Measurements from ENCODE around the gene DGKQ. TPM values are rescaled to one million over a fixed set of nuclear protein-coding genes. Genes with fewer than 3 reads are reported as not detected.

Gene DGKQ
- total and polyA plus RNA-seq, 2 donors (not counting 3 experiments of a cell fraction or from before 2014, with no cell fraction given) = 15.8 to 20.2 TPM

DNA sequence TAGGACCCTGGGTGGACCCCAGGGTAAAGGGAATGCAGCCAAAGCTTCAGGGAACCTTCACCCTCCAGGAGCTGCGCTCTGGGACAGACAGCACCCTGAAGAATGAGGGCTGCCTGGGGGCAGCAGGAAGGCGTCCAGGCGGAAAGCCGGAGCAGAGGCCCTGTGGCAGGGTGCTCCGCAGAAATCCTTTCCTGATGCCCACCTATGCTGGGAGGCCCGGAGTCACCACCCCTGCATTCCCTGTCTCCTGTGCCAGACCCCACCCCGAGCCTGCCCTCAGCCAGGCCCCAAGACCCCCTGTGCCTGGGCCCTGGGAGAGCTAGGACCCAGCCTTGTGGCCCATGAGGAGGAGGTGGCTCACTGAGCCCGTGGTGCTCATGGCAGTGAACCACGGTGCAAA lies 1.3 kb upstream of the DGKQ start:
- no TSS peak for BruUV-seq (replicated peaks)
- dilution Hi-C loops (cut with MboI; ENCODE audit: extremely low pct_ligation_motif_present, low sequenced_read_pairs) = no loop called here

More for the DNA sequence above, 1.3 kb upstream of the DGKQ start:
- FAIRE-seq = no peak
- H3K36me3 ChIP-seq (ENCODE audit: control insufficient read depth in 2 of 2, extremely low read depth in 1 of 2, insufficient read depth in 2 of 2, low read length in 2 of 2) = no peaks in the 10 kb centered on the region
- H3K79me2 ChIP-seq (ENCODE audit: control insufficient read depth, insufficient read depth, low read length) = no peaks in the 10 kb centered on the region
- H3K27ac ChIP-seq (ENCODE audit: insufficient read depth, low read depth, low read length) = no peak overlapping the region
- H3K4me1 ChIP-seq (ENCODE audit: control insufficient read depth, extremely low read depth, insufficient read depth, low read length) = peaks cover 19% of the 10 kb centered on the region
- H3K4me2 ChIP-seq (ENCODE audit: insufficient read depth, low read length) = no peak overlapping the region
- H4K20me1 ChIP-seq (replicated peaks; ENCODE audit: control insufficient read depth, extremely low read depth, insufficient read depth, low read length) = no peaks in the 10 kb centered on the region
- H3K27me3 ChIP-seq (ENCODE audit: control insufficient read depth in 2 of 2, insufficient read depth in 2 of 2, low read length in 2 of 2) = no peaks in the 10 kb centered on the region
- H3K9me3 ChIP-seq (replicated peaks; ENCODE audit: control insufficient read depth, insufficient read depth, low read length) = no peaks in the 10 kb centered on the region
- intact Hi-C loops (cut with micrococcal nuclease) = no loop called here
- no peak for DNase-seq (ENCODE audit: low read depth, low spot score)
- CTCF ChIA-PET = interaction anchor here (1.0 kb wide), 1 partner anchor 13 kb away, joined by 4 read pairs; the partner anchor contains the start of gene IDUA
- no peak overlapping the region for H3K4me3 ChIP-seq (replicated peaks in 1 of 3; ENCODE audit: insufficient read depth in 1 of 3, low read depth in 1 of 3, low read length in 3 of 3)
- H3K9me1 ChIP-seq (replicated peaks; ENCODE audit: control insufficient read depth, extremely low read depth, insufficient read depth, low read length) = no peaks in the 10 kb centered on the region
- no peak overlapping the region for H3K9ac ChIP-seq (replicated peaks; ENCODE audit: extremely low read depth, insufficient read depth, low read length)
- H2AFZ ChIP-seq (ENCODE audit: low read depth, low read length) = no peak overlapping the region
- TF ChIP-seq MYC (IDR thresholded peaks at IDR 0.05; ENCODE audit: low read depth, low read length) (no peak), JUN (IDR thresholded peaks at IDR 0.05; ENCODE audit: borderline replicate concordance, insufficient read depth, insufficient read length, low read depth) (no peak), EZH2 (IDR thresholded peaks at IDR 0.05; ENCODE audit: borderline replicate concordance, low read depth, low read length, severe bottlenecking) (no peak), FOS (IDR thresholded peaks at IDR 0.05; ENCODE audit: borderline replicate concordance, insufficient read depth, low read length) (no peak), CTCF (IDR thresholded peaks at IDR 0.05; ENCODE audit: extremely low read depth in 1 of 2, insufficient read depth in 1 of 2, low read depth in 1 of 2, low read length in 2 of 2) (no peak), GATA2 (IDR thresholded peaks at IDR 0.05; ENCODE audit: insufficient read depth, insufficient read length, low read depth, low read length) (no peak), POLR2AphosphoS5 (IDR thresholded peaks at IDR 0.05; ENCODE audit: insufficient read depth, low read depth, low read length) (no peak), POLR2A (IDR thresholded peaks at IDR 0.05; ENCODE audit: low read depth, low read length) (no peak)
- TF ChIP-seq, protein P1, sequence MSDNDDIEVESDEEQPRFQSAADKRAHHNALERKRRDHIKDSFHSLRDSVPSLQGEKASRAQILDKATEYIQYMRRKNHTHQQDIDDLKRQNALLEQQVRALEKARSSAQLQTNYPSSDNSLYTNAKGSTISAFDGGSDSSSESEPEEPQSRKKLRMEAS (IDR thresholded peaks at IDR 0.05; ENCODE audit: insufficient read depth, insufficient read length) = no peak
- POLR2A ChIA-PET = no interaction called here

Data from endothelial cell of umbilical vein (primary cell).